Measurements from ENCODE around the gene TPP2.

Gene TPP2

DNA sequence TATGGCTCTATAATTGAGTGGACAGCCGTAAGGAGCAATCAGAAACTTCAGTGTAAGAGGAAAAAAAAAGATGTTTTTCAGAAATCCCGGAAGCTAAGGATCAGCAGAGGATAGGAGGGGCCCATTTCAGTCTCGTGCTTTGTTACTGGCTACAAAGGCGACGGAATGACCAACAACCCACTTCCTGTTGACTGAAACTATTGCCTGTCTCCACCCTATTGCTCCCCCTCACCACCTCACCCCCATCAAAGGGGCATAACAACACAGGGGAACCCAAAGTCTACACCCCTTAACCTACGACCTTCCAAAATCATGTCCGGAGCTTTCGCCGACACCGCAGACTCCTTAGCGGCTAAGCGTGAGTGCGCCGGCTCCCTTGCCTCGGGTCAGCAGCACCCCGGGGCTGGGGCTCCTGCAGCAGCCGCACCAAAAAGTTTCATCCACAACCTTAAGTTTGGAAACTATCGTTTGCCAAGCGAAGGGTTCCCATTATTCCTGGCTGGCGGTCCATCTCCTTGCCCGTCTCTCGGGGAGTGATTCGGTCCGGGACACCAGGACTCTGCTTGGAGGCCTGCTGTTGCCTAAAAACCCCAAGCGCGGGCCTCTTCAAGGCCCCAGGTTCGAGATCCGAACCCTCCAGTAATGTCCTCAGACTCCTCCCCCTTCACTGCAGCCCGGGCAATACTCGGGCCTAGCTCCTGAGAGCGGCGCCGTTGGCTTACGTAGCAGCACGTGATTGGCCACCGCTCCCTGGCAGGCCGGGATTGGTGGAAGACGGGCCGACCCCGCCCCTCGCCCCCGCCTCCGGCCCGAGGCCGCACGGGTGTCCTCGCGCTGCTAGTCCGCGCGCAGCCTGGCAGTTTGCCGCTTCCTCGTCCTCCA, at the start of gene TPP2:
TPP2 (plus strand) TSS at position 840 of the 882 bp plus-strand sequence. CDS start 53 bp downstream, outside the sequence.
- Mint-ChIP-seq H3K27ac (peak within 1 kb of the TSS; percentile 99 to 100 (median 100)), H3K4me3 (peak within 1 kb of the TSS; percentile 97 to 99 (median 98)), H3K36me3 (ENCODE audit: low read depth) (peaks cover 2% of the 10 kb centered on the region), H3K4me1 (peaks cover 39% of the 10 kb centered on the region), H3K27me3 (ENCODE audit: low read depth) (no peaks in the 10 kb centered on the region), H3K9me3 (no peaks in the 10 kb centered on the region)
- TF ChIP-seq, protein P1, sequence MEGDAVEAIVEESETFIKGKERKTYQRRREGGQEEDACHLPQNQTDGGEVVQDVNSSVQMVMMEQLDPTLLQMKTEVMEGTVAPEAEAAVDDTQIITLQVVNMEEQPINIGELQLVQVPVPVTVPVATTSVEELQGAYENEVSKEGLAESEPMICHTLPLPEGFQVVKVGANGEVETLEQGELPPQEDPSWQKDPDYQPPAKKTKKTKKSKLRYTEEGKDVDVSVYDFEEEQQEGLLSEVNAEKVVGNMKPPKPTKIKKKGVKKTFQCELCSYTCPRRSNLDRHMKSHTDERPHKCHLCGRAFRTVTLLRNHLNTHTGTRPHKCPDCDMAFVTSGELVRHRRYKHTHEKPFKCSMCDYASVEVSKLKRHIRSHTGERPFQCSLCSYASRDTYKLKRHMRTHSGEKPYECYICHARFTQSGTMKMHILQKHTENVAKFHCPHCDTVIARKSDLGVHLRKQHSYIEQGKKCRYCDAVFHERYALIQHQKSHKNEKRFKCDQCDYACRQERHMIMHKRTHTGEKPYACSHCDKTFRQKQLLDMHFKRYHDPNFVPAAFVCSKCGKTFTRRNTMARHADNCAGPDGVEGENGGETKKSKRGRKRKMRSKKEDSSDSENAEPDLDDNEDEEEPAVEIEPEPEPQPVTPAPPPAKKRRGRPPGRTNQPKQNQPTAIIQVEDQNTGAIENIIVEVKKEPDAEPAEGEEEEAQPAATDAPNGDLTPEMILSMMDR (IDR thresholded peaks at IDR 0.05; ENCODE audit: unreplicated experiment in 3 of 3): no peak

- TF ChIP-seq, protein P1 (IDR thresholded peaks at IDR 0.05; ENCODE audit: unreplicated experiment in 3 of 3): no peak
- peaks cover 5% of the 10 kb centered on the region for H3K9me3 Mint-ChIP-seq
- no peak overlapping the region for H3K4me3 Mint-ChIP-seq
- H3K4me1 Mint-ChIP-seq: no peaks in the 10 kb centered on the region
- H3K36me3 Mint-ChIP-seq (ENCODE audit: low read depth): no peaks in the 10 kb centered on the region
- H3K27ac Mint-ChIP-seq: no peak overlapping the region
- peaks cover 4% of the 10 kb centered on the region for H3K27me3 Mint-ChIP-seq (ENCODE audit: low read depth)
Measured at GRCh38 chr13:102548811-102549210, 48.0 kb upstream of the TPP2 start.

DNA sequence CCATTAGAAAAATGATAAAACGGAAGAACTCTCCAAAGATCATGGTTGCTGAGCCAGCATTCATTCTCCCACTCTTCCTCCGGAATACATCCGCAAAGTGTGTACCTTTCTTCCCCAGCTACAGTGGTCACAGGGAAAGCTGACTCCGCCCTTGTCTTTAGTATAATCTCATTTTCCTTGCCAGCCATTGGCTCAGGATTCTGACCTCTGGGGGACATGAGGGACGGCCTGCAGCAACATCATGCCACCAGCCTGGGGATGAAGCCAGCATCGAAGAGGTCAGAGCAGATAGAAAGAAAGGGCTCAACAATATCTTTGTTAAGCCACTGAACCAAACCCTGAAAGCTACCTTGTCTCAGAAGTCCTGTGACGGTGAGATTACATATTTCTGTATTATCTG, 46.3 kb upstream of the TPP2 start:
- H3K4me1 Mint-ChIP-seq: no peaks in the 10 kb centered on the region
- no peaks in the 10 kb centered on the region for H3K9me3 Mint-ChIP-seq
- TF ChIP-seq, protein P1 (IDR thresholded peaks at IDR 0.05; ENCODE audit: unreplicated experiment in 3 of 3): no peak
- peaks cover 4% of the 10 kb centered on the region for H3K27me3 Mint-ChIP-seq (ENCODE audit: low read depth)
- H3K36me3 Mint-ChIP-seq (ENCODE audit: low read depth): no peaks in the 10 kb centered on the region
- H3K4me3 Mint-ChIP-seq: no peak overlapping the region
- H3K27ac Mint-ChIP-seq: no peak overlapping the region

DNA sequence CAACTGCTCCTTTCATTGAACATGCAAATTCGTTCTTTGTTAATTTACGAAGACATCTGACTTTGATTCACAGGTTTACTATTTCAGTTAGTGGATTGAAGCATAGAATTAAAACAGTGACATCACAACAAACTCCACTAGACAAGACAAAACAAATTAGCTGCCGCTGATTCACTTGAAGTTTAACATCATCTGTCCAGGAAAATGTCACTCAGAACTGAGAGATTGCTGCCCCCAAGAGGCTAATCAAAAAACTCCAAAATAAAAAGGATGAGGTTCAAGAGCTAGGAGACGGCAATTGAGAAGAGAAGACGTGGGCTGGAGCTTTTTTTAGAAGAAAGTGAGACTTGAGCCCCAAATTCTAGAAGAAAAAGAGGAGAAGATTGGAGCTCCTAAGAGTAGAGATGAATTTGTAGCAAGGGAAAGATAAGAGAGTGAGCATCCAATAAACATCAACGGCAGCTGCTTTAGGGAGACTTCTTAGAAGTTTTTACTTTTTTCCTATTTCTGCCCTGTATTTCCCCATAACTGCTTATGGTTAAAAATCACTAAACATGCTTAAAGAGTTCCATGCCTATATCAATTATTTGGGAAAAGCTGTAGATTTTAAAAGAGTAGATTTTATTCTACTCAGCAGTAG, 40.8 kb upstream of the TPP2 start:
- H3K27ac Mint-ChIP-seq: no peak overlapping the region
- no peaks in the 10 kb centered on the region for H3K36me3 Mint-ChIP-seq (ENCODE audit: low read depth)
- peaks cover 4% of the 10 kb centered on the region for H3K27me3 Mint-ChIP-seq (ENCODE audit: low read depth)
- TF ChIP-seq, protein P1 (IDR thresholded peaks at IDR 0.05; ENCODE audit: unreplicated experiment in 3 of 3): peak; percentile 46 to 49 (median 48)
- no peaks in the 10 kb centered on the region for H3K9me3 Mint-ChIP-seq
- no peaks in the 10 kb centered on the region for H3K4me1 Mint-ChIP-seq
- H3K4me3 Mint-ChIP-seq: no peak overlapping the region

GRCh38 chr13:102556806-102557205, 40.0 kb upstream of the TPP2 start:
- Mint-ChIP-seq H3K4me3 (no peak overlapping the region), H3K9me3 (no peaks in the 10 kb centered on the region), H3K27ac (no peak overlapping the region), H3K36me3 (ENCODE audit: low read depth) (no peaks in the 10 kb centered on the region), H3K27me3 (ENCODE audit: low read depth) (peaks cover 4% of the 10 kb centered on the region), H3K4me1 (no peaks in the 10 kb centered on the region)
- TF ChIP-seq, protein P1 (IDR thresholded peaks at IDR 0.05; ENCODE audit: unreplicated experiment in 3 of 3): no peak
